ENCODE measurements around the gene C10orf62.

C10orf62 gene

DNA sequence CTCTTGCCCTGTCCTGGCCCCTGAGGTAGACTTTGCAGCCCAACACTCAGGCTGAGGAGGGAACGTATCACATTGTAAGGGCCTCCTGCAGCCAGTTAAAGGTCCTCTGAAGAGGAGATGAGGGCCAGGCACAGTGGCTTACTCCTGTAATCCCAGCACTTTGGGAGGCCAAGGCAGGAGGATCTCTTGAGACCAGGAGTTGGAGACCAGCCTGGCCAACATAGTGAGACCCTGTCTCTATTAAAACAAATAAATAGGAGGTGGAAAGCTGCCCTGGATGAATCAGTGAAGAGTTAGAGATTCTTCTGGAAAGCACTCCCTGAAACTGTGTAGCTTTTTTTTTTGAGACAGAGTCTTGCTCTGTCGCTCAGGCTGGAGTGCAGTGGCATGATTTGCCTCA, 2.3 kb upstream of the C10orf62 start:
- DNase-seq: no peak

DNA sequence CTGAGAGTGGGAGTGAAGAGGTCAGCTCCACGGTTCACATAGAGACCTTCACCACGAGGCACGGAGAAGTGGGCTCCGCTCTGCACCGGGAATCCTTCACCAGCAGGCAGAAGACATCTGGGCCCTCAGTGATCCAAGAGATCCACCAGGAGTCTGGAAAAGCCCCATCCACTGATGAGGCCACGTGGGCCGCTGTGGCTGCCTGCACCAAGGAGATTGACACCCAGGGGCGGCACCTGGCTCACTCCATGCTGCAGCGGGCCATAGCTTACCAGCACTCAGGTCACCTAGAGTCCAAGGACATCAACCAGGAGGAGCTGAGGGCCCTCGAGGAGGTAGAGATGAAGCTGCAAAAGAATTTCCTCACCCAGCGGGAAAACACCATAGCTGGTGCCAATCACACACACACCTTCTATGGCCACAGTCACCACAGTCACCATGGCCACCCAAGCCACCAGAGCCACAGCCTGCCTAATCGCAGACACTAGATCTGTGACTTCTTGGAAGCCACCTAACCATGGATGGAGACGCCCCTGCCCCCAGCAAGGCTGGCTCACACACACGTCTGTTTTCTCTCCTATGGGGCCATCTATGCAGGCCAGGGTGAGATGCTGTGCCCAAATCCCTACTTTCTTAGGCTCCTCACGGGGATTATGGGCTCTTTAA, 694 bp downstream of the C10orf62 start:
- no peak for DNase-seq

DNA sequence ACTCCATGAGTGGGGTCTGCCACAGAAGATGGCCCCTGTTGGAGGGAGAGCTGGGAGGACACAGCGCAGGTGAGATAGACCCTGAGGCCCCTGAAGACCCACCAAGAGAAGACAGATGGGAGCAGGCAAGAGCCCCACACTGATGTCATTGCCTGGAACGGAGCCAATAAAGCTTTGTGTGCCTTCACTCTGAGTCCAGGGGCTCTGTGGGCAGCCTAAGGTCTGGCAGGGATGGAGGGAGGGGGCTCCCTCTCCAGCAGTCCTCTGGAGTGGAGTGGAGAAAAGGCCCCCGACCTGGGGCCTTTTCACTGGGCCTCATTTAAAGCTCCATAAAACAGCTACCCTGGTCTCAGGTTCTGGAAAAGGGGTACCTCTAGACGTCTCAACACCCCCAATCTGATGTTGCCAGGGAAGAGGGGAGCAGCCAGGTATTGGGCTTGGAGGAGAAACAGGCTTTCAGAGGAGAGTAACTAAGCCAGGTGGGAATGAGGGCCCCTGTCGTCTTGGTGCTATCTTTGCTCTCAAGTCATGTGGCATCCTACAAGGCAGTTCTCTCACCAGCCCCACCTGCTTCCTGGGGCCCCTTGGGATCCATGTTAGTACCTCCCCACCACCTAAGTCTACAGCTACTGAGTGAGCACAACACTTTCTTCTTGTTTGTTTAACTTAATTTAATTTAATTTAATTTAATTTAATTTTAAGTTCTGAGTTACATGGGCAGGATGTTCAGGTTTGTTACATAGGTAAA, 1.4 kb downstream of the C10orf62 start:
- no peak for DNase-seq

DNA sequence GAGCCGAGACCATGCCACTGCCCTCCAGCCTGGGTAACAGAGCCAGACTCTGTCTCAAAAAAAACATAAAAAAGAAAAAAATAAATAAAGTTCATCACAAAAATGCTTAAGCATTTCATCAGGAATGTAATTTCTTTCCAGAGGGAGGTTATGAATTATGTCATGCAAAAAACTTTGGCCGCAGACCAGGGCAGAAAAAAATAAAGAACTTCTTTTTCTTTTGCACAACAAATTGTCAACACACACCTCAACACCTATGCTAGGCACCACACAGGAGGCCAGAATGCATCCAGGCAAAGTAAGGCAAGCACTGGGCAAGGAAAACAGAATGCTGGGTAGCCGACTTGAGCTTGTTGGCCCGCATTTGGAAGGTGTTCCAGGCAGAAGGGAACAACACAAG, 3.9 kb downstream of the C10orf62 start:
- DNase-seq: no peak

DNA sequence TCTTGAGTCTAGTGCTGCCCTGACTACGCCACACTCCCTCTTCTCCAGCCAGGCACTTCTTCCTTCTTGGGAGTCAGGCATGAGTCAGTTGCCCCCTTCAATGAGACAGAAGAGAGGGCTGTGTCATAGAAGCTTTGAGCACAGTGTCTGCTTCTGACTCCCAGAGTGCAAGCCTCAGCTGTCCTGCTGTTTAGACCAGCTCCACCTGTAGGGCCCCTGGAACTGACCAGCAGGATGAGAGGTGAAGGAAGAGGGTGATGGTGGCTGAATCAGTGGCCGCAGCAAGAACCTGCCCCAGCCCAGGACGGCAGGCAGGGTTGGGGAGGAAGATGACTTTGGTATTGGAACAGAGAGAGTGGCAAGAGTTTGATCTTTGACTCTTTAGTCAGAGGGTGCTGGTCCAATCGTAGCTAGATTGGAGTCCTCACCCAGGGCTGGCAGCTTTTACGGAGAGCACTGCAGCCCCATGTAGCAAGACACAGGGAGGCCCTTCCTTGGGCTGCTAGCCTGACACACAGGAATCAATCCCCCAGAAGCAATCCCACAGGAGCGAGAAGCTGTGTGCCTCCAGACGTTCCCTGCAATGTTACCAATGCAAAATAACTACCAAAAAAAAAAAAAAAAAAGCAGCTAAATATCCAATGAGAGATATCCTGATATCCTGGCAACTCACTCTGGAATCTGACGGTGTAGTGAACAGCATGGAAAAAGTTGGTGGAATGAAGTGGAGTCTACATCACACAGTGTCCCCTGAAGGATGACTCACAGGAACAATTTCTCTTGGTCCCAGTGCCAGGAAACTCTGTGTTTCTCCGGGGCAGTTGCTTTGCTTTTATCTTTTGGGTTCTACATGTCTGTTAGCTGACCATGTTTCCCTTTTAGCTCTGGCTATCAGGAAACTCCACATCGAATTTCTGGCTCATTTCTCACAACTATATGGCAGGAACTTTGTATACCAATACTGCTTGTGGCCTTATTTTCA, 6.9 kb downstream of the C10orf62 start:
- no peak for DNase-seq

DNA sequence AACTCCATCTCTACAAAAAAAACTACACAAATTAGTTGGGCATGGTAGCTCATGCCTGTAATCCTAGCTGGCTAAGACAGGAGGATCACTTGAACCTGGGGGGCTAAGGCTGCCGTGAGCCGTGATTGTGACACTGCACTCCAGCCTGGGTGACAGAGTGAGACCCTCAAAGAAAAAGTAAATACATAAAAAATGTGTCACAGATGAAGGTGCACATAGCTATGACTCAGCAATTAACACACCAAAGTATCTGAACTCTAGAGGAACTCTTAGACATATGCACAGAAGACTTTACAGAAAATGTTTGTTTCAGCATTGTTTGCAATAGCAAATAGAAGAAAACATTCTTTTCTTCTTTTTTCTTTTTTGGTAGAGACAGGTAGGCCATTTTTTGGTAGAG, 8.3 kb downstream of the C10orf62 start:
- DNase-seq: no peak

DNA sequence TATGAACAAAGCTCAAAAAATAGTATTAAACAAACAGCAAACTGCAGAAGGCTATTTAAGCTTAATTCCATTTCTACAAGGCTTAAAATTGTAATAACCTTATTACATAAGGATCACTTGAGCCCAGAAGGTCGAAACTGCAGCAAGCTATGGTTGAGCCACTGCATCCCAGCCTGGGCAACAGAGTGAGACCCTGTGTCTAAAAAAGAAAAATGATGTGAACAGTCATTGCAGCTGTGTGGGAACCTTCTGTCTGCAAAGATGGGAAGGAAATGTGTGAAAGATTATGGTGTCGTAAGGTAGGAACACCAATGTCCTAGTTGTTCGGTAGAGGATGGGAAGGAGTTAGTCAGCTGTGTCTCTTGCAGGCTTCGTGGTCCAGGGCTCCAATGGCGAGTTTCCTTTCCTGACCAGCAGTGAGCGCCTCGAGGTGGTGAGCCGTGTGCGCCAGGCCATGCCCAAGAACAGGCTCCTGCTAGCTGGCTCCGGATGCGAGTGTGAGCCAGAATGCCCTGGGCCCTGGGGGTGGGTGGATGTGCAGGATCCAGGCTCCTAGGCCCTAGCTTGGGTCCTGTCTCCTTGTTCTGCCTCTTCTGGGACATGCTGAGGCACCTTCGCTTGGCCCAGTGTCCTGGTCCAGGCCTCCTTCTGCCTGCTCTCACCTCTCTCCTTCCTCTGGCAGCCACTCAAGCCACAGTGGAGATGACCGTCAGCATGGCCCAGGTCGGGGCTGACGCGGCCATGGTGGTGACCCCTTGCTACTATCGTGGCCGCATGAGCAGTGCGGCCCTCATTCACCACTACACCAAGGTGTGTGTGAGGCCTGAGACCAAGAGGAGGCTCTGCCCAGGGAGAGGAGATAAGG, 9.1 kb downstream of the C10orf62 start:
- DNase-seq: no peak

DNA sequence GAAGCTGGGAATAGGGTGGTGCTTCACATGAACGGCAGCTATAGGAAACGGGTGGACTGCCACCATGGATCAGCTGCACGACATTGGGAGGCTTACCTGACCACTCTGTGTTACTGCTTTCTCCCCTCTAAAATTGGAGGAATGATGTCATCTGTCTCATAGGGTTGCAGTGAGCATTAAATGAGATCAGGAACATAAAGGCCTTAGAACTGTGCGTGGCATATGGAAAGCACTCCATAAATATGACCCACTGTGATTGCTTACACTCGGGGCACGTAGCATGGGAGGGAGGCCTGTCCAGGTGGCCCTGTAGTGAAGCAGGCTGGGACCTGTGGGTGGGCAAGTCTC, 9.7 kb downstream of the C10orf62 start:
- no peak for DNase-seq

DNA sequence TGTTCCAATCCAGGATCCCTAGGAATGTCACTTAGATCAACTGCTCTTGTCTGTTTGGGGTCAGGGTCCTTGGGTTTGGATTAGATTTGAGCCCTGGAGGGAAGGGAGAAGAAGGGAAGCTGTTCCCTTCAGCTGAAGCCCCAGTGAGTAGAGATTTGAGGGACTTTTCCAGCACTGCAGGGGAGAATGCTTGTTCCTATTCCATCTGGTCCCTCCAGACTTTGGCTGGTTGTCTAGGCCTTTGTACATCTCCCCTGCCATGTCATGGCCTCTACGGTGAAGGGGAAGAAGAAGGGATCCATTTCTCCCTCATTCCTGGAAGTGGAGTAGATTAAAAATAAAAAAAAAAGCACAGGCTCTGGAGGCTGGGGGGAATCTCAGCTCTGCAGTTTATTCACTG, 11.1 kb downstream of the C10orf62 start:
- no peak for DNase-seq

DNA sequence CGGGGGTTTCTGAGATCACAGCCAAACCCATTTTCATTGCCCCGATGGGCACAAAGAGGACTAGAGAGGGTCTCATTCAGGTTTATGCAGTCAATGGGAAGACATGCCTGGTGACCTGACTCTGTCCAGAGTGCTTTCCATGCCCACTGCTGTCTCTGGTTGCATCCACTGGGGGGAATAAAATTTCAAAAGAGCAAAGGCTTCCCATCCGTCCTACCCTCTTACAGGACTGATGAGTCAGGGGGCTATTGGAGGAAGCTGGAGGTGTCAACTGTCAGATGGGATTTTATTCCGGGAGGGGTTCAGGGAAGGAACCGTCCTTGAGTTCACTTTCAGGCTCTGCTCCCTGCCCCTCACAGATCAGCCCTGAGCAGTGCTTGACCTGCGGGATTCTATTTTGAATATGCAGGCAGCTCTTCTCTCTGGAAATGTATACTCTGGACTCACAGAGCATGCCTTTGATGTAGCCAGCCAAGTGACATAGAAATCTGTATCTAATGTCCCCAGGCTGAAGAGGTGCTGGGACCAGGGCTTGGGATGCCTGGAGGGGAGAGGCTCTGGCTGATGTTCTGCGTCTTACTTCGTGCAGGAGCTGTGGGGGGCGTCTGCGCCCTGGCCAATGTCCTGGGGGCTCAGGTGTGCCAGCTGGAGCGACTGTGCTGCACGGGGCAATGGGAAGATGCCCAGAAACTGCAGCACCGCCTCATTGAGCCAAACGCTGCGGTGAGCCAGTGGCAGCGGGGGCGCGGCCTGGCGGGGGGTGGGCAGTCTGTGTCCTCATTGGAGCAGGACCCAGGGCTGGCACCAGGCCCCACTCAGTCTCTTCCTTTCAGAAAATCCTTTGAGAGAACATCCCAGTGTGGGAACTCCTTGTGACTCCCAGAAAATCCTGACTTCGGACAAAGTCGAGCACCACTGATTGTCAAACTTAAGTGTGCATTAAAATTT, 12.0 kb downstream of the C10orf62 start:
- no peak for DNase-seq

DNA sequence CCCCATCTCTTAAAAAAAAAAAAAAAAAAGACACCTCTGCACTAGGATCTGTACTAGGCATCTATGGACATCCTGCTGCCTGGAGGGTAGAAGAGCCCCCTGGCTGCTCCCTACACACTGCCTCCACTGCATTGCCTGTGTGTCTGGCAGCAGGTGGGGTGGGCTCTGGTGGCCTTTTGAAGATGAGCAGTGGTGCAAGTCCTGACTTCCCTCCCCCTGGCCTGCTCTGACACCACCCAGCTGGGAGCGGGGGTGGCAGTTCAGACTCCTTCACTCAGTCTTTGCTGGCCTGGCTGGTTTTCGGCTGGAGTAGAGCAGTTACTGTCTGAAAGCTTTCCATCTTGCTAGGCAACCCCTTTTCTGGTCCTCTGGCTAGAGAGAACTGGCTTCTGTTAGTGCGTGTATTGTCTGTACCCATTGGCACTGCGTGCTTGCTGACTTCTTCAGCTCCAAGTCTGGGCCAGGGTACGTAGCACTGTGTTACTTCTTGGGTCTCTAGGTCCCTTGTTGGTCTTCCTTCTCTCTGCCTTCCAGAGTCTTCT, 17.6 kb downstream of the C10orf62 start:
- no peak for DNase-seq

DNA sequence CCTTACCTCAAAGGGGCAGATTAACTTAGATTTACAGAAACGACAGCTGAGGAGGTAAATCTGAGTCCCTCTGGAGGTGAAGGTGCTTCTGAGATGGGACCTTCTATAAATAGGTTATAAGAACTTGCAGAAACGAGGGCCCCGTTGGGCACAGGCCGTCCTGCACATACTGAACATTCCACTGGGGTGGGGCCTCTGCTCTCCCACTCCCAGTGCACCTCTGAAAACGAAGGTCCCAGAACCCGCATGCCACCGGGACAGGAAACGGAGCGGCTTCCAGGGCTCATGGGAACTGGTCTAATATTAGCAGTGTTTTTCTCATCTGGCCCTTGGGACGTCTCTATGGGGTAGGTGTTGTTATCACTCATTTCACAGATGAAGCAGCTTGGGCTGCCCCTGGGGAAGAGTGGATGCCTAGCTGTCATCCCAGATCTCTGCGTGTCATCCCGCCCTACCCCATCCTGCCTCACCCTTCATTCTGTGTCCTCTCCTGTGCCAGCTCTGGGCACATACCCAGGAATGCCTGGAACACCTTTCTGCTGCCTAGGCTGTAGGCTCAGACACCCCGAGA, 19.6 kb downstream of the C10orf62 start:
- no peak for DNase-seq

DNA sequence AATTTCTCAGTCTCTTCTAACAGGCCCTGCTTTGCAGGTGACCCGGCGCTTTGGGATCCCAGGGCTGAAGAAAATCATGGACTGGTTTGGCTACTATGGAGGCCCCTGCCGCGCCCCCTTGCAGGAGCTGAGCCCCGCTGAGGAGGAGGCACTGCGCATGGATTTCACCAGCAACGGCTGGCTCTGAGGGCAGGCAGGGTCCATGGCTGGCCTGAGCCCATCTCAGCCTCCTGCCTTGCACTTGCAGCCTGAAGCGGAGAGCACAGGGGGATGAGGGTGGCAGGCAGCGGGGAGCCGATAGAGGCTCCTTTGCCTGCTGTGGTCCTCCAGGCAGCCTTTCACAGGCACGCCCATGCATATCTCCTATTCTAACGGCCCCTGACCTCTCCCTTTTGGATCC, 22.0 kb downstream of the C10orf62 start:
- DNase-seq: no peak

DNA sequence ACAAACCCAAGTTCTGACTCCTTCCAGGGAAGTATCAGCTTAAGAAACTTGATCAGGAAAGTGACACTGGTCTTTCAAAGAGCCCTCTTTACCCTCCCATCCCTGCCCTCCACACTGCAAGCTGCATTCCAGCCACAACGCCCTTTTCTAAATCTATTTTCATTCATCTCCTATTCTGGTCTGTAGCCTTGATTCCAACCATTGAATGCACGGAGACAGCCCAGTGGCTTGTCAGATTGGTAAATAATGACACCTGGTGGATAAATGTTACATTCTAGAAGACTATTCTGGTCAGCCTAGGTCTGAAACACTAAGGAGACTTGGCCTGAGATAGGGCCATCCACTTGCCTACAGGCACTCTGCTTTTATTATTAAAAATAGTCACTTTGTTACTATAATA, 22.9 kb downstream of the C10orf62 start:
- no peak for DNase-seq

DNA sequence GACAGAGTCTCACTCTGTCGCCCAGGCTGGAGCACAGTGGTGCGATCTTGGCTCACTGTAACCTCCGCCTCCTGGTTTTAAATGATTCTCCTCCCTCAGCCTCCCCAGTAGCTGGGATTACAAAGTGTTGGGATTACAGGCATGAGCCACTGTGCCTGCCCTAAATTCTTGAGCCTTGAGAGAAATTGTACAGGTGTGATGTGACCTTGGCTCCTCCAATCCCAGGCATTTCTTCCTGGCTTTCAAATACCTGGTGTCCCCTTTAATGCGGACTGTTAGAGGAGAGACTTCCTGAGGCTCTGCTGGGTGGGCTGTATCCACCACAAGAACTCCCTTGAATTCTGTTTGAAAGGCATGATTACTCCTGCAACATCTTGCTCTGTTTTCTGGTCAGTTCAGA, 28.8 kb downstream of the C10orf62 start:
- DNase-seq: no peak

DNA sequence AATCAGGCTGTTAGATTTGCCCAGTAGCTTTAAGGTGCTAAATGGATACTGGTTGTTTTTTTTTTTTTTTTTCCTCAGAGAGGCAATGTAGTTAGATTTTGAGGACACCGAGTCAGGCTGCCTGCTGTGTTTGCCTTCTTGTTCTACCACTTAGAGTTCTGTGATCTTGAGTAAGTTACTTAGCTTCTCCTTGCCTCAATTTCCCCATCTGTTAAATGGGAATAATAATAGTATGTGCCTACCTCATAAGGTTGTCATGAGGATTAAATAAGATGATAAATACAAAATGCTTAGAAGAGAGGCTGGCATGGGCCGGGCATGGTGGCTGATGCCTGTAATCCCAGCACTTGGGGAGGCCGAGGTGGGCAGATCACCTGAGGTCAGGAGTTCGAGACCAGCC, 29.2 kb downstream of the C10orf62 start:
- DNase-seq: no peak

DNA sequence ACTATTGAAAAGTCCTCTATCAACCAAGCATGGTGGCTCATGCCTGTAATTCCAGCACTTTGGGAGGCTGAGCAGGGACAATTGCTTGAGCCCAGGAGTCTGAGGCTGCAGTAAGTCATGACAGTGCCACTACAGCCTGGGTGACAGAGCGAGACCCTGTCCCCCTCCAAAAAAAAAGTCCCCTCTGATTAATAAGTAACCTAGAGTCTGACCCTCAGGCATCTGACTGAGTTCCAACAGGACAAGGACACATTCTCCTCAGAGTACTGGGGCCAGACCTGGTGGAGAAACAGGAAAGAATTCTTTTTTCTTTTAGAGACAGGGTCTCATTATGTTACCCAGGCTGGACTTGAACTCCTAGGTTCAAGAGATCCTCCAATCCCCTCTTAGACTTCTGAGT, 33.8 kb downstream of the C10orf62 start:
- DNase-seq: no peak

DNA sequence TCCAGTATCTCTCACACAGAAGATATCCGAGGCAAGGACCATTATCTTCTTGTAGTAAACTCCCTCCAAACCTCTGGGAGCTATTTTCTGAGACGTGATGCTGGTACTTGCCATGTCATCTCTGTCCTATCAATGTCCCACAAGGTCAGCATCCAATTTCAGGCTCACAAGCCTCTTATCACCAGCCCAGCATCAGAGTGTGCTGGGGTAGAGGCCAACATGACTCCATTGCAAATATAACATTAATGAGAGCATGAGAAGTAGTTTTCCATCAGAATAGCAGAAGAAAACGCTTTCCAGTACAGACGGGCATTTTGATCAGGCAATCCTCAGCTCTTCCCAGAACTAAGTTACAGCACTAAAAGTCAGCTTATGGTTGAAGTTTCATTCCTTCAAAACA, 38.2 kb downstream of the C10orf62 start:
- no peak for DNase-seq

DNA sequence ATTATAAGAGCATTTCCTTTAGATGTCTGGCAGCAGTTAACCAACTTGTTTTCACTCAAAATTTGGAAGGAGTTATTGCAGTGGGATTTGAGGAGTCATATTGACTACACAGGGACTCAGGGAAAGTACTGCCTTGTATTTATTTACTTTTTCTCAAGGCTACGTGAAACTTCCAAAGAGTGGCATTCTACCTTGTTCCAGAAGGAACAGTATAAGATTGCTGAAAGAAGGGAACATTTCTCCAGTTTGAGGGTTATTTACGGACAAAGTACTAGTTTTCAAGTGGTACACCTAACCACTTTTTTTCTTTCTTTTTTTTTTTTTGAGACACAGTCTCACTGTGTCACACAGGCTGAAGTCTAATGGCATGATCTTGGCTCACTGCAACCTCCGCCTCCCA, 38.7 kb downstream of the C10orf62 start:
- no peak for DNase-seq

DNA sequence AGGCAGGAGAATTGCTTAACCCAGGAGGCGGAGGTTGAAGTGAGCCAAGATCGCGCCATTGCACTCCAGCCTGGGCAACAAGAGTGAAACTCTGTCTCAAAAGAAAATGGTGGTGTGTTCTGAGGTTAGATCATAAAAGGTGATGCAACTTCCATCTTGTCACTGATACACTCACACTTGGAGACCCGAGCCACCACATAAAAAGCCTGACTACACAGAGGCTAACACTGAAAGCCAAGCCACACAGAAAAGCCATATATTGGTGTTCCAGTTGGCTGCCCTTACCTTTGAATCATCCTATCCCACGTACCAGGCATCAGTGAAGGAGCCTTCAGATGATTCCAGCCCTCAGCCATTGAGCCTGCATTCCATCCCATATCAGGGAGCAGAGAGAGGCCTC, 39.8 kb downstream of the C10orf62 start:
- DNase-seq: no peak

DNA sequence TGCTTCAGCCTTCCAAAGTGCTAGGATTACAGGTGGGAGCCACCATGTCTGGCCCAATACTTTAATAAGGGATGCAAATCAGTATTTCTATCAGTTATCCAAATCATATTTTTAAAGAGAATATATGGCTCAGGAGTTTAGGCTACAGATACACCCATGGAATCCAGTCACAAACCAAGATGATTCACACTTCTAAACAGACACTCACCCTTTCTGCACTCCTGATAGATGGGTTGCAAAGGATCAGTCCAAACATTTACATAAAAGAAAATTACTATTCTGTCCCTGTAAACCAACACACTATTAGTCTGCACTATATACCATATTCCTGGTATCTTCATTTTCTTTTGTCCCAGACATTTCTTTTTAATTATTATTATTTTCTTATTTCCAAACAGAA, 41.6 kb downstream of the C10orf62 start:
- no peak for DNase-seq
